HCT116 (cell line): ENCODE measurements around the gene KRT14. TPM values are rescaled to one million over a fixed set of nuclear protein-coding genes. Genes with fewer than 3 reads are reported as not detected.
"Not testable (repeated sequence)": the region's sequence is repeated elsewhere in the genome, so short reads cannot be mapped to it uniquely, and the experiment has no call there.

ENCODE experiments used
- ATAC-seq: fragments of 200-7000 bp; cut with Tn5 transposase; 2 replicates; pipeline ENCODE4 v1.9.1; 2020; ENCODE audit warnings: mild to moderate bottlenecking, moderate library complexity
- BruUV-seq: library from RNA; stranded (reverse); fragments of 400-500 nt; replicated peaks from 2 replicates; lab custom pipeline; 2021; lab: Mats Ljungman, UMichigan
- CTCF ChIA-PET: fragments of 300-600 bp; sonication (Branson Sonifier 250); formaldehyde crosslinking; loops from one replicate; lab custom pipeline; 2021; ENCODE audit warnings: antibody characterized with exemption; lab: Charles Lee
- POLR2A ChIA-PET: fragments of 300-600, 350-600 bp; sonication (Branson Sonifier 250); formaldehyde crosslinking; loops from one replicate; lab custom pipeline; 2021; ENCODE audit warnings: antibody characterized with exemption; lab: Charles Lee
- RAD21 ChIA-PET, 2 experiments: fragments of 300-600 bp; sonication (Branson Sonifier 250); formaldehyde crosslinking; loops; one replicate each; lab custom pipeline; 2023; ENCODE audit warnings: low total read pairs in 2 of 2; ENCODE audit not compliant: uncharacterized antibody in 2 of 2, unreplicated experiment in 2 of 2, low non-redundant PET in 1 of 2; lab: Charles Lee
- DNase-seq: peaks from one replicate; pipeline ENCODE4 v3.0.0-alpha.2; 2010; ENCODE audit warnings: low read depth, low spot score
- H2AFZ ChIP-seq: fragments of 200-600 bp; shearing (Covaris generic), sonication (generic); 2 replicates; pipeline ENCODE4 v1.6.1; 2017; ENCODE audit warnings: low read depth, mixed run types, mixed read lengths, antibody characterized with exemption, low read length; ENCODE audit not compliant: poor library complexity, severe bottlenecking
- H3K27ac ChIP-seq: 2 replicates; pipeline ENCODE4 v1.5.1; 2012; ENCODE audit warnings: low read depth, low read length
- H3K27me3 ChIP-seq: fragments of 200-600 bp; sonication (generic); 2 replicates; pipeline ENCODE4 v1.6.1; 2016; ENCODE audit warnings: mixed run types, low read length, mixed read lengths; ENCODE audit not compliant: insufficient read depth
- H3K36me3 ChIP-seq, 2 experiments: fragments of 200-500 bp in 1 of 2; fragments of 200-600 bp in 1 of 2; sonication (Bioruptor generic) in 1 of 2; sonication (generic) in 1 of 2; 2 replicates each; pipeline versions ENCODE4 v1.5.1 to v1.6.1; 2014 to 2016; ENCODE audit warnings: low read length in 2 of 2, inconsistent platforms in 1 of 2, mixed read lengths in 1 of 2, mixed run types in 1 of 2; ENCODE audit not compliant: insufficient read depth in 2 of 2, control insufficient read depth in 1 of 2
- H3K4me1 ChIP-seq, 2 experiments: fragments of 200-600 bp in 1 of 2; sonication (generic) in 1 of 2; 2 replicates each; pipeline versions ENCODE4 v1.5.1 to v1.6.1; 2012 to 2017; ENCODE audit warnings: low read length in 2 of 2, inconsistent platforms in 1 of 2, mild to moderate bottlenecking in 1 of 2, mixed read lengths in 1 of 2, mixed run types in 1 of 2, moderate library complexity in 1 of 2; ENCODE audit not compliant: insufficient read depth in 2 of 2, control insufficient read depth in 1 of 2
- H3K4me2 ChIP-seq: fragments of 200-600 bp; sonication (generic); 2 replicates; pipeline ENCODE4 v1.6.1; 2017; ENCODE audit warnings: mixed run types, low read length, mixed read lengths
- H3K4me3 ChIP-seq, 2 experiments: fragments of 200-600 bp in 1 of 2; sonication (generic) in 1 of 2; replicated peaks in 1 of 2; 2 replicates each; pipeline ENCODE4 v1.5.1; 2011 to 2016; ENCODE audit warnings: low read length in 2 of 2, control low read depth in 1 of 2, low read depth in 1 of 2, mild to moderate bottlenecking in 1 of 2, mixed read lengths in 1 of 2, mixed run types in 1 of 2
- H3K79me2 ChIP-seq: fragments of 200-600 bp; sonication (generic); 2 replicates; pipeline ENCODE4 v1.6.1; 2017; ENCODE audit warnings: mild to moderate bottlenecking, mixed run types, low read length, moderate library complexity, mixed read lengths; ENCODE audit not compliant: insufficient read depth
- H3K9ac ChIP-seq: fragments of 200-600 bp; sonication (generic); 2 replicates; pipeline ENCODE4 v1.6.1; 2016; ENCODE audit warnings: low read length, mixed read lengths
- H3K9me2 ChIP-seq: fragments of 200-600 bp; sonication (generic), shearing (Covaris generic); 2 replicates; pipeline ENCODE4 v1.6.1; 2017; ENCODE audit warnings: mixed run types, mild to moderate bottlenecking, moderate library complexity; ENCODE audit not compliant: insufficient read depth
- H3K9me3 ChIP-seq, 2 experiments: fragments of 200-500 bp in 1 of 2; fragments of 200-600 bp in 1 of 2; sonication (Bioruptor generic) in 1 of 2; sonication (generic) in 1 of 2; 2 replicates each; pipeline ENCODE4 v1.6.1; 2014 to 2017; ENCODE audit warnings: low read length in 2 of 2, mixed read lengths in 2 of 2, inconsistent platforms in 1 of 2, low read depth in 1 of 2, mild to moderate bottlenecking in 1 of 2, mixed run types in 1 of 2, moderate library complexity in 1 of 2; ENCODE audit not compliant: control insufficient read depth in 1 of 2, insufficient read depth in 1 of 2
- H4K20me1 ChIP-seq: fragments of 200-600 bp; sonication (generic), shearing (Covaris generic); 2 replicates; pipeline ENCODE4 v1.6.1; 2017; ENCODE audit warnings: mixed run types, mild to moderate bottlenecking, moderate library complexity; ENCODE audit not compliant: insufficient read depth
- EGR1 ChIP-seq: IDR thresholded peaks from 2 replicates; pipeline ENCODE4 v1.6.1; 2012; ENCODE audit warnings: low read depth
- ELF1 ChIP-seq: IDR thresholded peaks from 2 replicates; pipeline ENCODE4 v1.6.1; 2012; ENCODE audit warnings: low read depth, borderline replicate concordance
- EZH2 ChIP-seq: fragments of 200-600 bp; sonication (generic); IDR thresholded peaks from 2 replicates; pipeline ENCODE4 v1.6.1; 2017; ENCODE audit warnings: antibody characterized with exemption, mixed run types
- EZH2phosphoT487 ChIP-seq: fragments of 200-600 bp; IDR thresholded peaks from 2 replicates; pipeline ENCODE4 v1.6.1; 2018; ENCODE audit warnings: antibody characterized with exemption, borderline replicate concordance
- JUND ChIP-seq: IDR thresholded peaks from 2 replicates; pipeline ENCODE4 v1.6.1; 2012
- POLR2A ChIP-seq: IDR thresholded peaks from 2 replicates; pipeline ENCODE4 v1.7.0; 2011; ENCODE audit warnings: borderline replicate concordance; ENCODE audit not compliant: insufficient read depth, insufficient read length; ENCODE audit errors: extremely low read depth
- POLR2AphosphoS5 ChIP-seq: IDR thresholded peaks from 2 replicates; pipeline ENCODE4 v1.6.1; 2011; ENCODE audit warnings: mild to moderate bottlenecking, low read depth, low read length, moderate library complexity
- RAD21 ChIP-seq: IDR thresholded peaks from 2 replicates; pipeline ENCODE4 v1.6.1; 2012; ENCODE audit warnings: low read depth, mild to moderate bottlenecking
- SIN3A ChIP-seq: IDR thresholded peaks from 2 replicates; pipeline ENCODE4 v1.6.1; 2012; ENCODE audit warnings: low read depth
- YY1 ChIP-seq: IDR thresholded peaks from 2 replicates; pipeline ENCODE4 v1.6.1; 2011; ENCODE audit warnings: low read length, low read depth, moderate library complexity, mild to moderate bottlenecking; ENCODE audit not compliant: insufficient replicate concordance; ENCODE audit errors: extremely low read depth
- ZBTB33 ChIP-seq: IDR thresholded peaks from 2 replicates; pipeline ENCODE4 v1.6.1; 2011; ENCODE audit warnings: mild to moderate bottlenecking, low read length, moderate library complexity; ENCODE audit not compliant: insufficient replicate concordance; ENCODE audit errors: extremely low read depth
- ZFX ChIP-seq: fragments of 450-650 bp; IDR thresholded peaks from 2 replicates; pipeline ENCODE4 v1.6.1; 2017
- ZNF274 ChIP-seq: fragments of 200-500 bp; sonication (Bioruptor generic); IDR thresholded peaks from 2 replicates; pipeline ENCODE4 v1.6.1; 2014; ENCODE audit warnings: mild to moderate bottlenecking, low read depth, low read length, inconsistent platforms
- intact Hi-C: fragments of 100-400 bp; cut with micrococcal nuclease; formaldehyde crosslinking; loops from 2 replicates; pipeline ENCODE4 v1.10.0; 2022
- total RNA-seq: library from RNA; stranded (reverse); gene quantifications from one replicate; pipeline ENCODE4 v1.2.1, GENCODE V29; 2021; ENCODE audit not compliant: unreplicated experiment
- TF ChIP-seq, protein P1 (sequence below), 3 experiments: fragments of 200-600 bp in 1 of 3; sonication (generic) in 1 of 3; IDR thresholded peaks in 2 of 3; conservative IDR thresholded peaks in 1 of 3; 2 replicates each; pipeline ENCODE4 v1.5.1; 2012 to 2017; ENCODE audit warnings: low read depth in 2 of 3, low read length in 2 of 3, antibody characterized with exemption in 1 of 3, borderline replicate concordance in 1 of 3, control low read depth in 1 of 3, mild to moderate bottlenecking in 1 of 3, mixed read lengths in 1 of 3, mixed run types in 1 of 3, moderate library complexity in 1 of 3; ENCODE audit not compliant: insufficient read depth in 1 of 3
- TF ChIP-seq, protein P2 (sequence below): IDR thresholded peaks from 2 replicates; pipeline ENCODE4 v1.6.1; 2012

Gene KRT14
- total RNA-seq, 1 experiment from 2014 or later: not detected

- H3K27ac ChIP-seq, POLR2A ChIA-PET, H3K9me3 ChIP-seq, H3K4me2 ChIP-seq, H3K4me3 ChIP-seq, H4K20me1 ChIP-seq, BruUV-seq, H3K4me1 ChIP-seq, RAD21 ChIA-PET, intact Hi-C loops, H3K9me2 ChIP-seq, H2AFZ ChIP-seq, H3K79me2 ChIP-seq, ATAC-seq, DNase-seq, CTCF ChIA-PET, H3K9ac ChIP-seq, H3K27me3 ChIP-seq, H3K36me3 ChIP-seq: not testable (repeated sequence)
Observed at GRCh38 chr17:41626028-41626913, 39.6 kb upstream of the KRT14 start.

DNA sequence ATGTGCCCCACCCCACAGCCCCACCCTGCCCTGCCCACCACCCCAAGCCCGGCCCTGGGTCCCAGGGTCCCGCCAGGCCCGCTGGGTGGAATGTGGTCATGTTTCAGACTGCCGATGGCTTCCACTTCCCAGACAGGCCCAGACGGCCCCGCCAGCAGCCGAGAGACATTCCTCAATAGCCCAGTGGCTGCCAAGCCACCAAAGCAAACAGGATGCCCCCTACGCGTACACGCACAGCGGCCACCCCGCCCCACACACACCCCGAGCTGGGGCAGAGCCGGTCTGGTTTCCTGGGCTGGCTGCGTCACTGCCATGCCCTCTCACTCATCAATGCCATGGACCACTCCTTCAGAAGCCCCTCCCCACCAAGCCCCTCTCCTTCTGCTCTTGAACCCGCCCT, 38.9 kb upstream of the KRT14 start:
- Histone ChIP-seq H3K36me3 (no peaks in the 10 kb centered on the region), H3K79me2 (no peaks in the 10 kb centered on the region), H3K4me2 (no peak overlapping the region), H3K9ac (no peak overlapping the region), H3K4me1 (no peaks in the 10 kb centered on the region), H3K27ac (no peak overlapping the region), H2AFZ (no peak overlapping the region), H3K27me3 (no peaks in the 10 kb centered on the region), H3K9me2 (no peaks in the 10 kb centered on the region), H3K4me3 (no peak overlapping the region), H4K20me1 (no peaks in the 10 kb centered on the region), H3K9me3 (no peaks in the 10 kb centered on the region)
- ATAC-seq (no peak), DNase-seq (no peak)
- CTCF ChIA-PET: no interaction called here
- RAD21 ChIA-PET: no interaction called here
- POLR2A ChIA-PET: no interaction called here
- BruUV-seq: no TSS peak
- intact Hi-C loops: no loop called here
- TF ChIP-seq ZNF274 (no peak), POLR2A (no peak), YY1 (no peak), RAD21 (no peak), ZBTB33 (no peak), EZH2 (no peak), ZFX (no peak), ELF1 (no peak), JUND (no peak), SIN3A (no peak), EGR1 (no peak), POLR2AphosphoS5 (no peak), EZH2phosphoT487 (no peak)
- TF ChIP-seq, protein P1, sequence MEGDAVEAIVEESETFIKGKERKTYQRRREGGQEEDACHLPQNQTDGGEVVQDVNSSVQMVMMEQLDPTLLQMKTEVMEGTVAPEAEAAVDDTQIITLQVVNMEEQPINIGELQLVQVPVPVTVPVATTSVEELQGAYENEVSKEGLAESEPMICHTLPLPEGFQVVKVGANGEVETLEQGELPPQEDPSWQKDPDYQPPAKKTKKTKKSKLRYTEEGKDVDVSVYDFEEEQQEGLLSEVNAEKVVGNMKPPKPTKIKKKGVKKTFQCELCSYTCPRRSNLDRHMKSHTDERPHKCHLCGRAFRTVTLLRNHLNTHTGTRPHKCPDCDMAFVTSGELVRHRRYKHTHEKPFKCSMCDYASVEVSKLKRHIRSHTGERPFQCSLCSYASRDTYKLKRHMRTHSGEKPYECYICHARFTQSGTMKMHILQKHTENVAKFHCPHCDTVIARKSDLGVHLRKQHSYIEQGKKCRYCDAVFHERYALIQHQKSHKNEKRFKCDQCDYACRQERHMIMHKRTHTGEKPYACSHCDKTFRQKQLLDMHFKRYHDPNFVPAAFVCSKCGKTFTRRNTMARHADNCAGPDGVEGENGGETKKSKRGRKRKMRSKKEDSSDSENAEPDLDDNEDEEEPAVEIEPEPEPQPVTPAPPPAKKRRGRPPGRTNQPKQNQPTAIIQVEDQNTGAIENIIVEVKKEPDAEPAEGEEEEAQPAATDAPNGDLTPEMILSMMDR (IDR thresholded peaks at IDR 0.05 in 2 of 3, conservative IDR thresholded peaks at IDR 0.05 in 1 of 3; ENCODE audit: borderline replicate concordance in 1 of 3, insufficient read depth in 1 of 3, low read depth in 2 of 3, low read length in 2 of 3): no peak
- TF ChIP-seq, protein P2, sequence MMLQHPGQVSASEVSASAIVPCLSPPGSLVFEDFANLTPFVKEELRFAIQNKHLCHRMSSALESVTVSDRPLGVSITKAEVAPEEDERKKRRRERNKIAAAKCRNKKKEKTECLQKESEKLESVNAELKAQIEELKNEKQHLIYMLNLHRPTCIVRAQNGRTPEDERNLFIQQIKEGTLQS: no peak
